ENCODE data around the gene HGS.
"Not testable (repeated sequence)": the region's sequence is repeated elsewhere in the genome, so short reads cannot be mapped to it uniquely, and the experiment has no call there.

HGS gene

DNA sequence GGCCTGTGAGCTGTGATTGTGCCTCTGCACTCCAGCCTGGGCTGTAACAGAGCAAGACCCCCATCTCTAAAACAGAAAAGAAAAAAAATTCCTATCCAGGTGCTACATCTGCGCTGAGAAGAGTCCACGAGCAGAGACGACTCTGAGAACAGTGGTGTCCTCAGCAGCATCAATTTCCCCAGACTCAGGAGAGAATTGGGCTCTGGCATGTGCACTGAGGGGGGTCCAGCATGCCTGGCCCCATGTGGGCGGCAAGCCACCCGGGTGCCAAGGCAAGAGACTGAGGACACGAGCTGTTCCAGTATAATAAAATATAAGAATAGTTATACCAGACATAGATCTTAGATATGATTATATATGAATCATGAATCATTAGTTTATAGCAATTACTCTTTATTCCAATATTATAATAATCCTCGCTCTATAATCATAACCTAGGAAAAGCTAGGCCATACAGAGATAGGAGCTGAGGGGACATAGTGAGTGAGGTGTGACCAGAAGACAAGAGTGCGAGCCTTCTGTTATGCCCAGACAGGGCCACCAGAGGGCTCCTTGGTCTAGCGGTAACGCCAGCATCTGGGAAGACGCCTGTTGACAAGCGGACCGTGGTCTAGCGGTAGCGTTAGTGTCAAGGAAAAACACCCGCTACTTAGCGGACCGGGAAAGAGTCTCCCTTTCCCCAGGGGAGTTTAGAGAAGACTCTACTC is 8.1 kb upstream of the HGS start:
- peak; percentile 54 for TF ChIP-seq CTCF (IDR thresholded peaks at IDR 0.05; ENCODE audit: low read depth, low read length, missing control alignments)
- in situ Hi-C loops (cut with HindIII; ENCODE audit: low pct_ligation_motif_present, low sequenced_read_pairs): not testable (repeated sequence)
- peak; percentile 52 for DNase-seq

DNA sequence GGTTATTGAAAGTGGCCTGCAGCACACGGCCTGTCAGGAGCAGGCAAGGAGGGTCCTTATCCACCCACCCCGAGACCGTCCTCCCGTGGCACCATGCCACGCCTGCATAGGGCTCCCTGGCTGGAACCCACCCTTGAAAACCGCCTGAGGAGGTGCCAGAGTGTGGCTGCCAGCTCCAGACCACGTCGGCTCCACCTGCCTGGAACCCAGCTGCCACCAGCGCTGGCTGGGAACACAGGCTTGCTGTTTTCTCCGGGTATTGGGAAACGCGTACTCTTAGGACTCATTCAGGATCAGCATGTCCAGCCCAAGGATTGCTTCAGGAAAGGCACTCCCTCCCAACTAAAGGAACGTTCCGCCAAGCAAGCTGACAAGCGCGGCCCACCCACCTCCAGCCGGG is 6.9 kb upstream of the HGS start:
- DNase-seq: no peak
- Histone ChIP-seq H3K4me3 (ENCODE audit: low read depth, low read length) (no peak overlapping the region), H3K36me3 (replicated peaks) (peaks cover 29% of the 10 kb centered on the region), H3K27me3 (replicated peaks) (no peaks in the 10 kb centered on the region), H3K27ac (no peak overlapping the region)
- TF ChIP-seq CTCF (IDR thresholded peaks at IDR 0.05; ENCODE audit: low read depth, low read length, missing control alignments): no peak
- in situ Hi-C loops (cut with HindIII; ENCODE audit: low pct_ligation_motif_present, low sequenced_read_pairs): no loop called here

More for the DNA sequence above, 8.1 kb upstream of the HGS start:
- not testable (repeated sequence) for H3K27ac ChIP-seq; H3K4me3 ChIP-seq (ENCODE audit: low read depth, low read length); H3K27me3 ChIP-seq (replicated peaks)
- peaks cover 35% of the 10 kb centered on the region for H3K36me3 ChIP-seq (replicated peaks)

- H3K27ac ChIP-seq: no peak overlapping the region
- no peaks in the 10 kb centered on the region for H3K27me3 ChIP-seq (replicated peaks)
- no peak for TF ChIP-seq CTCF (IDR thresholded peaks at IDR 0.05; ENCODE audit: low read depth, low read length, missing control alignments)
- in situ Hi-C loops (cut with HindIII; ENCODE audit: low pct_ligation_motif_present, low sequenced_read_pairs): no loop called here
- no peak for DNase-seq
- peaks cover 7% of the 10 kb centered on the region for H3K36me3 ChIP-seq (replicated peaks)
- no peak overlapping the region for H3K4me3 ChIP-seq (ENCODE audit: low read depth, low read length)
Measured at GRCh38 chr17:81680150-81680549, 3.7 kb upstream of the HGS start.

DNA sequence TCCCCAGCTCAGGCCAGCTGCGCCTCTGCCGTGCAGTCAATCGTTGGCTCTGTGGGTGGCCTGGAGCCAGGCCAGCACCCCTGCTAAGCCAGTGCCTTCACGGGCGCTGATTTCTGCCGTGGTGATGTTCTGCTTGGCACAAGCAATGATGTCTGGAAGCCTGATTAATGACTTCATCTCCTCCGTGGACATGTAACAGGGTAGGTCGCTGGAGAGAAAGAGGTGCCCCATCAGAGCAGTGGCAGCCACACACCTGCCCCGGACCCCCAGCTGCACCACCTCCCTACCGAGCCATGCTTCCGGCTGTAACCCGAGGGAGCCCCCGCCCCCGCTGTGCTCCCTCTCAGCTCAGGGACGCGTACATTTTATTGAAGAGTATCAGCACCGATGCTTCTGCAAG is 2.1 kb upstream of the HGS start:
- no peak for DNase-seq
- Histone ChIP-seq H3K27me3 (replicated peaks) (no peaks in the 10 kb centered on the region), H3K27ac (no peak overlapping the region), H3K36me3 (replicated peaks) (peaks cover 16% of the 10 kb centered on the region), H3K4me3 (ENCODE audit: low read depth, low read length) (no peak overlapping the region)
- in situ Hi-C loops (cut with HindIII; ENCODE audit: low pct_ligation_motif_present, low sequenced_read_pairs): no loop called here
- no peak for TF ChIP-seq CTCF (IDR thresholded peaks at IDR 0.05; ENCODE audit: low read depth, low read length, missing control alignments)

DNA sequence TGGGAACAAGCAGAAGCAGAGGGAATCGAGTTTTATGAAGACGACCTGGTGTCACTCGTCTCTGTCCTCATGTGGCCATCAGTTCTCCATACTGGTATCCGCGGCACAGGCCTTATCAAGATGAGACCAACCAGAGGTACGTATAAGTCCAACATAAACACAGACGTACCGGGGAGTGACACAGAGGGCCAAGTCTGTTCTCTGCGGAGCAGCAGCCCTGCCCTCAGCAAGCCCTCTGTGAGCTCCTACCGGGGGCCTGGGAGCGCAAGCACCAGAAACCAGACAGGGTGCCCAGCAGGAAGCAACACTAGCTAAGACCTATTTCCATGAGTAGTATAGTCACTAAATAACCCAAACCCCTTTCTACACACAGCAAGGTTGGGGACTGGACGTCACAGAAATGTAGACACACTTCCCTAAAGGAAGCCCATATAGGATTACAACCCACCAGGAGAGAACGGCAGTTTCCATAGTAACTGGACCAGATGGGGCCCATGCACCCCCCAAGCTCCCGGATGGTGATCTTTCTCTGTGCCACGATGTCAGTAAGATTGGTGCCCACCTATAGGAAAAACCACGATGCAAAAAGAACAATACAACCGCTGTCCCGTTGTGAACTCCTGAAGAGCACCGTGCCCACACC is 1.1 kb upstream of the HGS start:
- Histone ChIP-seq H3K27ac (peak overlapping the region; percentile 70), H3K4me3 (ENCODE audit: low read depth, low read length) (peak overlapping the region; percentile 93), H3K27me3 (replicated peaks) (no peaks in the 10 kb centered on the region), H3K36me3 (replicated peaks) (peaks cover 25% of the 10 kb centered on the region)
- TF ChIP-seq CTCF (IDR thresholded peaks at IDR 0.05; ENCODE audit: low read depth, low read length, missing control alignments): no peak
- DNase-seq: peak; percentile 24
- in situ Hi-C loops (cut with HindIII; ENCODE audit: low pct_ligation_motif_present, low sequenced_read_pairs): no loop called here
